ENCODE measurements around the gene ATP8A2. TPM values are rescaled to one million over a fixed set of nuclear protein-coding genes. Genes with fewer than 3 reads are reported as not detected.
"Not testable (repeated sequence)": the region's sequence is repeated elsewhere in the genome, so short reads cannot be mapped to it uniquely, and the experiment has no call there.

Gene ATP8A2
- total RNA-seq, 2 donors from 2014 or later: 0.10 to 0.64 TPM

DNA sequence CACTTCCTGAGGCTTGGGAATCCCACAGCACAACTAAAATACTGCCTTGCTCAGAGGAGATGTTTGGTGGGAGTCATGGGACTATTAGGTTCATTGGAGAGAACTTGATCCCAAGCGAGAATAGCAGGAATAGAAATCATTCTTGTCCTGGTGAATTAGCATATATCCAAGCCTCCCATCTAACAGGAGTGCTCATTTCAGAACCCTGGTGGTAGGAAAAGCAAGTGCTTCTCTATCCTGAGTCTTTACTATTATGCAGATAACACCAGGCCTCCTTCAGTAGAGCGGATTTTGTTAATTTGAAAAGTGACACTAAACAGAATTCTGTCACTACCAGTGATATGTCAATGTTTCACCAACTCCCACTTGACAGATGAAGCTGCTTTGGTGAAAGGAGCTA, 199.5 kb downstream of the ATP8A2 start:
- H3K9ac ChIP-seq (ENCODE audit: low read depth in 2 of 2, low read length in 2 of 2): no peak overlapping the region
- no peak for DNase-seq
- no peaks in the 10 kb centered on the region for H3K4me1 ChIP-seq
- H3K27ac ChIP-seq: no peak overlapping the region
- TF ChIP-seq, protein P1, sequence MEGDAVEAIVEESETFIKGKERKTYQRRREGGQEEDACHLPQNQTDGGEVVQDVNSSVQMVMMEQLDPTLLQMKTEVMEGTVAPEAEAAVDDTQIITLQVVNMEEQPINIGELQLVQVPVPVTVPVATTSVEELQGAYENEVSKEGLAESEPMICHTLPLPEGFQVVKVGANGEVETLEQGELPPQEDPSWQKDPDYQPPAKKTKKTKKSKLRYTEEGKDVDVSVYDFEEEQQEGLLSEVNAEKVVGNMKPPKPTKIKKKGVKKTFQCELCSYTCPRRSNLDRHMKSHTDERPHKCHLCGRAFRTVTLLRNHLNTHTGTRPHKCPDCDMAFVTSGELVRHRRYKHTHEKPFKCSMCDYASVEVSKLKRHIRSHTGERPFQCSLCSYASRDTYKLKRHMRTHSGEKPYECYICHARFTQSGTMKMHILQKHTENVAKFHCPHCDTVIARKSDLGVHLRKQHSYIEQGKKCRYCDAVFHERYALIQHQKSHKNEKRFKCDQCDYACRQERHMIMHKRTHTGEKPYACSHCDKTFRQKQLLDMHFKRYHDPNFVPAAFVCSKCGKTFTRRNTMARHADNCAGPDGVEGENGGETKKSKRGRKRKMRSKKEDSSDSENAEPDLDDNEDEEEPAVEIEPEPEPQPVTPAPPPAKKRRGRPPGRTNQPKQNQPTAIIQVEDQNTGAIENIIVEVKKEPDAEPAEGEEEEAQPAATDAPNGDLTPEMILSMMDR (IDR thresholded peaks at IDR 0.05): no peak
- no peaks in the 10 kb centered on the region for H3K9me3 ChIP-seq
- H3K27me3 ChIP-seq: no peaks in the 10 kb centered on the region
- no peaks in the 10 kb centered on the region for H3K36me3 ChIP-seq
- intact Hi-C loops (cut with DNase I): no loop called here
- H3K4me3 ChIP-seq: no peak overlapping the region

DNA sequence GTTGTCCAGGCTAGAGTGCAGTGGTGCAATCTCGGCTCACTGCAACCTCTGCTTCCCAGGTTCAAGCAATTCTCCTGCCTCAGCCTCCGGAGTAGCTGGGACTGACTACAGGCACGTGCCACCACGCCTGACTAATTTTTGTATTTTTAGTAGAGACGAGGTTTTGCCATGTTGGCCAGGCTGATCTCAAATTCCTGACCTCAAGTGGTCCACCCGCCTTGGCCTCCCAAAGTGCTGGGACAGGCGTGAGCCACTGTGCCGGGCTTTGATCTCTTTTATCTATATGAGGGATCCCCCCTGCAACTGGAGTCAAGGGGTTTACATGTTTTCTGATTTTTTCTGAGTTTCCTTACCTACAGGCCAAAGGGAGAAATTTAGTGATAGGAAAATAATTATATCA, 200.4 kb downstream of the ATP8A2 start:
- H3K9ac ChIP-seq (ENCODE audit: low read depth in 2 of 2, low read length in 2 of 2); H3K27me3 ChIP-seq; H3K4me1 ChIP-seq; H3K9me3 ChIP-seq; H3K4me3 ChIP-seq; DNase-seq; H3K36me3 ChIP-seq; intact Hi-C loops (cut with DNase I); H3K27ac ChIP-seq: not testable (repeated sequence)

DNA sequence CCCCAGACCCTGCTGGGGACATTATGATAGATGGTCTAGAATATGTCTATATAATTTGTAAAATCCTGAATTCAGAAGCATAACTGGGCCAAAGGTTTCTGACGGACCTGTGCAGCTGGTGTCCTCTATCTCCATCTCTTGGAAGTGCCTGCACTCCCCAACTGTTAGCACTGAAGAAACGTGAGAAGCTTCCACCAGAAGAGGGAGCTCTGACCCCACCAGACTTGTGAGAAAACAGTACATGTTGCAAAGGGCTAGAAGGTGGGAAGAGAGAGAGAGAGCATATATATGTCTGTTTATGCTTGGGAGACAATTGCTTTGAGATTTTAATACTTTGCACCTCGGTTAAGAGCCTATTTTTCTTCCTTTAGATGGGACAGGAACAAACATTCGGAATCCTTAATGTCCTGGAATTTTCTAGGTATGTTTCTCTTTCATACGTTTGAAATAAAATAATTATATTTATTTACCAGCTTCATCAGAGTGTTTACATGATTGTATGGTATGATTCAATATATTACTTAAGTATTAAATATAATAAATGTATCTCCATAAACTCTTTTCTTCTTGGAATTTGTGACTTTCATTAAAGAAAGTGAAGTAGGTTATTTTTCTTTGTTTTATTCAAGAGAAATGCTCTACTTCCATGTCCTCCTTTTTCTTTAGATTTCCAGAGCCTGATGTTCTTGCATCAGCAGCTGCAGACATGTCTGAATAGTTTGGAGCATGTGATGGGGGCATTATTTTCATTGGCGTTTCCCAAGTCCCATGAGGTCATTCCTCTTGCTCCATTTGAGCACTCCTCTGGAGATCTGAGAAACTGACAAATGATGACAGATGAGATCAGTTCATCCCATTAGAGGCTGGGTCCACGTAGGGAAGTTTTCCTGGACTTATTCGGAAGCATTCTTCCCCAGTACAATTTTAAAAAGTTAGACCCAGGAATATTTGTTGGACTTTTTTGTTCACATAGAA, 202.9 kb downstream of the ATP8A2 start:
- intact Hi-C loops (cut with DNase I): loop anchor here (2.0 kb wide), 2 partner anchors 488 to 496 kb away; no protein-coding TSS in a partner anchor
- Histone ChIP-seq H3K27ac (no peak overlapping the region), H3K27me3 (no peaks in the 10 kb centered on the region), H3K36me3 (no peaks in the 10 kb centered on the region), H3K9me3 (no peaks in the 10 kb centered on the region), H3K9ac (ENCODE audit: low read depth in 2 of 2, low read length in 2 of 2) (no peak overlapping the region), H3K4me1 (no peaks in the 10 kb centered on the region), H3K4me3 (no peak overlapping the region)
- peak; percentile 84 for DNase-seq
- TF ChIP-seq, protein P1 (IDR thresholded peaks at IDR 0.05): peak; percentile 61

DNA sequence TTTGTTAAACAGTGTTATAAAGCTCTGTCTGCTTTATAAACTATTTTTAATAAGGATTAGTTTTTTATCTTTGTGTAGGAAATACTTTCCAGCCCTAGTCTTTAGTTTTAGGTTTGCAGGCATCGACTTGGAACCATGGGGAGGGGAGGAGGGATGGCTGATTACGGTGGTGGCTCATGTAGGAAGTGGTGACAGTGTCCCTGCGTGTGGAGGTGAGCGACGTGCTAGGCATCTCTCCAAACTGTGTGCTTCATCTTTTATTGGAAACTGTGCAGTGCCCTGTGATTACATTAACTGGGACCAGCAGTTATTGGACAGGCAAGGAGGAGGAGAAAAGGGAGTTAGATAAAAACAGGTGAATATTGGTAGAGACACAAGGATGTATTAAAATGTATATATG, 203.8 kb downstream of the ATP8A2 start:
- DNase-seq: no peak
- intact Hi-C loops (cut with DNase I): loop anchor here (2.0 kb wide), 2 partner anchors 487 to 495 kb away; no protein-coding TSS in a partner anchor
- no peaks in the 10 kb centered on the region for H3K27me3 ChIP-seq
- H3K27ac ChIP-seq: no peak overlapping the region
- H3K36me3 ChIP-seq: no peaks in the 10 kb centered on the region
- TF ChIP-seq, protein P1 (IDR thresholded peaks at IDR 0.05): no peak
- H3K4me1 ChIP-seq: no peaks in the 10 kb centered on the region
- H3K4me3 ChIP-seq: no peak overlapping the region
- H3K9me3 ChIP-seq: no peaks in the 10 kb centered on the region
- no peak overlapping the region for H3K9ac ChIP-seq (ENCODE audit: low read depth in 2 of 2, low read length in 2 of 2)

GRCh38 chr13:25578526-25578925, 206.8 kb downstream of the ATP8A2 start:
- Histone ChIP-seq H3K27me3 (no peaks in the 10 kb centered on the region), H3K9ac (ENCODE audit: low read depth in 2 of 2, low read length in 2 of 2) (no peak overlapping the region), H3K36me3 (no peaks in the 10 kb centered on the region), H3K4me3 (no peak overlapping the region), H3K27ac (no peak overlapping the region), H3K9me3 (no peaks in the 10 kb centered on the region), H3K4me1 (no peaks in the 10 kb centered on the region)
- DNase-seq: no peak
- TF ChIP-seq, protein P1 (IDR thresholded peaks at IDR 0.05): no peak
- intact Hi-C loops (cut with DNase I): no loop called here

DNA sequence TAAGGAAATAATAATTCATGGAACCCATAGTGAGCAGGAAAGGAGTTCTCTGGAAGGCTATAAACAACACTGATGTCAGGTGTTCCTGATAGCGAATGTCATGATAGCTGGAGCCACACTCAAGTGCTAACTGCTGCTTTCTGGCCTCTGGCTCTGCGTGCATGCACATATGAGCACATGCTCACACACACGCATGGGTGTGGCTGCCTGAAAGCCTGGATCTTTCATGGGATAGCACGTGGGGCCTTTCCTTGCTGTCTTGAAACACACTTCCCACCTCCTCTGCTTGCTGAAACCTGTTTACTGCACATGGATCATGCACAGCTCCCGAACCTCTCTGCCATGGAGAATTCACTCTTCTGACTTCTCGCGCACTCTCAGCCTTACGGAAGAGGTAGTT, 207.4 kb downstream of the ATP8A2 start:
- Histone ChIP-seq H3K4me3 (no peak overlapping the region), H3K4me1 (no peaks in the 10 kb centered on the region), H3K36me3 (no peaks in the 10 kb centered on the region), H3K9ac (ENCODE audit: low read depth in 2 of 2, low read length in 2 of 2) (no peak overlapping the region), H3K9me3 (no peaks in the 10 kb centered on the region), H3K27me3 (no peaks in the 10 kb centered on the region), H3K27ac (no peak overlapping the region)
- DNase-seq: no peak
- TF ChIP-seq, protein P1 (IDR thresholded peaks at IDR 0.05): no peak
- intact Hi-C loops (cut with DNase I): no loop called here
